GM12801 (cell line): ENCODE data around the gene DUSP2.

ENCODE experiments used
- CTCF ChIP-seq: IDR thresholded peaks from one replicate; pipeline ENCODE4 v1.5.1; 2011; ENCODE audit warnings: control low read depth; ENCODE audit not compliant: insufficient read length; ENCODE audit errors: extremely low read depth

DUSP2 gene

GRCh38 chr2:96106991-96107707, 38.1 kb downstream of the DUSP2 start:
- TF ChIP-seq CTCF, result no peak

GRCh38 chr2:96105994-96106715, 39.1 kb downstream of the DUSP2 start:
- TF ChIP-seq CTCF, result no peak

GRCh38 chr2:96105152-96105915, 39.9 kb downstream of the DUSP2 start:
- TF ChIP-seq CTCF, result no peak

- no peak for TF ChIP-seq CTCF
Measured at GRCh38 chr2:96104487-96104861, 40.8 kb downstream of the DUSP2 start.

- no peak for TF ChIP-seq CTCF
Measured at GRCh38 chr2:96103761-96104486, 41.3 kb downstream of the DUSP2 start.

GRCh38 chr2:96103187-96103601, 42.0 kb downstream of the DUSP2 start:
- no peak for TF ChIP-seq CTCF
